ENCODE results near the gene ZCCHC8. TPM values are rescaled to one million over a fixed set of nuclear protein-coding genes. Genes with fewer than 3 reads are reported as not detected.

Gene ZCCHC8
- total and polyA plus RNA-seq, 2 of the 8 experiments (the other 6 are each of a cell fraction or from before 2014, with no cell fraction given): 13.8 to 28.9 TPM

- no peak overlapping the region for H2BK20ac ChIP-seq (ENCODE audit: low read length)
- peaks cover 7 to 84% (median 48%) of the 10 kb centered on the region in 4 experiments for H3K36me3 ChIP-seq (ENCODE audit: control insufficient read depth in 2 of 4, insufficient read depth in 4 of 4, low read length in 3 of 4)
- CTCF ChIA-PET (ENCODE audit: partially characterized antibody): interaction anchor here (0.6 to 2.5 kb wide), 4 partner anchors 10 to 293 kb away, joined by 3 to 8 read pairs (median 4); no protein-coding TSS in a partner anchor
- TF ChIP-seq MAX (IDR thresholded peaks at IDR 0.05) (no peak), JUN (IDR thresholded peaks at IDR 0.05; ENCODE audit: low read depth, low read length) (no peak), CHD1 (IDR thresholded peaks at IDR 0.05; ENCODE audit: low read depth, low read length) (no peak), SP4 (IDR thresholded peaks at IDR 0.05; ENCODE audit: low read length) (no peak), POLR2AphosphoS5 (IDR thresholded peaks at IDR 0.05; ENCODE audit: low read depth, low read length) (no peak), TEAD4 (IDR thresholded peaks at IDR 0.05; ENCODE audit: low read depth, low read length) (no peak), BRCA1 (IDR thresholded peaks at IDR 0.05; ENCODE audit: low read depth, low read length) (no peak), E2F6 (IDR thresholded peaks at IDR 0.05) (no peak), HDAC2 (IDR thresholded peaks at IDR 0.05; ENCODE audit: borderline replicate concordance in 1 of 2, low read depth in 2 of 2, low read length in 2 of 2) (no peak), SP2 (IDR thresholded peaks at IDR 0.05; ENCODE audit: low read length) (no peak), POU5F1 (IDR thresholded peaks at IDR 0.05; ENCODE audit: low read depth, low read length) (no peak), RXRA (IDR thresholded peaks at IDR 0.05; ENCODE audit: insufficient read depth, low read depth, low read length) (no peak), MAFK (IDR thresholded peaks at IDR 0.05; ENCODE audit: low read depth, low read length) (no peak), YY1 (IDR thresholded peaks at IDR 0.05; ENCODE audit: low read depth, low read length) (no peak), CBX8 (IDR thresholded peaks at IDR 0.05; ENCODE audit: borderline replicate concordance, low read depth, low read length) (no peak)
Measured at GRCh38 chr12:122483969-122484368, 16.8 kb downstream of the ZCCHC8 start.

More at GRCh38 chr12:122483969-122484368, 16.8 kb downstream of the ZCCHC8 start:
- Histone ChIP-seq H3K27me3 (replicated peaks in 1 of 4; ENCODE audit: control insufficient read depth in 3 of 4, extremely low read depth in 1 of 4, insufficient read depth in 3 of 4, low read length in 3 of 4) (no peaks in the 10 kb centered on the region), H3K9ac (replicated peaks in 1 of 4; ENCODE audit: extremely low read depth in 1 of 4, low read depth in 3 of 4, low read length in 3 of 4) (no peak overlapping the region), H3K56ac (replicated peaks; ENCODE audit: insufficient read length, low read depth, low read length) (no peak overlapping the region), H3K14ac (ENCODE audit: insufficient read length) (no peak overlapping the region), H4K91ac (replicated peaks; ENCODE audit: insufficient read length, low read length) (no peak overlapping the region), H2BK12ac (ENCODE audit: low read depth, low read length) (no peak overlapping the region), H3K9me3 (ENCODE audit: insufficient read depth in 2 of 2, low read depth in 1 of 2, low read length in 1 of 2) (no peaks in the 10 kb centered on the region), H2AK5ac (ENCODE audit: low read depth, low read length) (no peak overlapping the region), H4K5ac (ENCODE audit: insufficient read length, low read depth, low read length) (no peak overlapping the region), H3K23ac (ENCODE audit: insufficient read length) (no peak overlapping the region), H3K4me2 (ENCODE audit: insufficient read depth in 1 of 2, low read depth in 2 of 2, low read length in 2 of 2) (no peak overlapping the region), H3K4ac (replicated peaks; ENCODE audit: insufficient read length, low read depth, low read length) (no peak overlapping the region), H2AFZ (ENCODE audit: low read length) (no peak overlapping the region), H2BK120ac (replicated peaks; ENCODE audit: low read depth, low read length) (no peak overlapping the region), H3K18ac (ENCODE audit: extremely low read depth, low read length) (no peak overlapping the region), H2BK15ac (ENCODE audit: low read length) (no peak overlapping the region), H3K79me1 (ENCODE audit: low read depth, low read length) (no peaks in the 10 kb centered on the region), H3K4me1 (replicated peaks in 1 of 4; ENCODE audit: control insufficient read depth in 3 of 4, insufficient read depth in 4 of 4, low read length in 3 of 4) (no peaks in the 10 kb centered on the region), H3K27ac (ENCODE audit: low read depth, low read length) (no peak overlapping the region), H4K8ac (ENCODE audit: extremely low read depth, insufficient read depth, low read length) (no peak overlapping the region), H3K4me3 (ENCODE audit: extremely low read depth in 1 of 4, insufficient read depth in 2 of 4, low read depth in 3 of 4, low read length in 4 of 4) (no peak overlapping the region), H4K20me1 (replicated peaks in 1 of 2; ENCODE audit: control insufficient read depth in 1 of 2, insufficient read depth in 2 of 2, low read length in 2 of 2) (no peaks in the 10 kb centered on the region), H2BK5ac (ENCODE audit: low read depth, low read length) (no peak overlapping the region), H3K79me2 (ENCODE audit: control insufficient read depth in 1 of 2, insufficient read depth in 2 of 2, low read length in 2 of 2) (no peaks in the 10 kb centered on the region), H3K23me2 (ENCODE audit: low read depth, low read length) (no peaks in the 10 kb centered on the region)
- FAIRE-seq (no peak), DNase-seq (ENCODE audit: low read depth in 1 of 2, low spot score in 2 of 2) (no peak)
- 99 to 100% methylated on average over 1 to 5 of the region's 5 CpGs for WGBS, 2 experiments (ENCODE audit: extremely low coverage in 1 of 2, insufficient coverage in 1 of 2, insufficient read length in 1 of 2, insufficient replicate concordance in 2 of 2, low coverage in 1 of 2, low lambda C conversion rate in 2 of 2, missing lambda C conversion rate in 1 of 2)
- POLR2A ChIA-PET (ENCODE audit: partially characterized antibody): interaction anchor here (0.7 to 47.9 kb wide), 5 partner anchors 11 to 42 kb away, joined by 3 to 1221 read pairs (median 7); partner anchors contain the start of genes KNTC1, RSRC2 and ZCCHC8

All from H1 (cell line).